HG03280 (cell line): Measurements from ENCODE around the gene BASP1.
A peak's percentile ranks its signal among the peaks of the same experiment; 100 is the strongest.
"Not testable (repeated sequence)": the region's sequence is repeated elsewhere in the genome, so short reads cannot be mapped to it uniquely, and the experiment has no call there.

Experiments
- ATAC-seq: cut with Tn5 transposase; IDR thresholded peaks from one replicate; pipeline ENCODE4 v1.9.1; 2021; ENCODE audit warnings: mild to moderate bottlenecking, moderate library complexity; ENCODE audit not compliant: unreplicated experiment

BASP1 gene

GRCh38 chr5:17190799-17191391 is 26.5 kb upstream of the BASP1 start:
- no peak for ATAC-seq

- ATAC-seq = not testable (repeated sequence)
Observed at GRCh38 chr5:17191574-17191973, 25.9 kb upstream of the BASP1 start.

GRCh38 chr5:17192191-17192590 is 25.2 kb upstream of the BASP1 start:
- no peak for ATAC-seq

DNA sequence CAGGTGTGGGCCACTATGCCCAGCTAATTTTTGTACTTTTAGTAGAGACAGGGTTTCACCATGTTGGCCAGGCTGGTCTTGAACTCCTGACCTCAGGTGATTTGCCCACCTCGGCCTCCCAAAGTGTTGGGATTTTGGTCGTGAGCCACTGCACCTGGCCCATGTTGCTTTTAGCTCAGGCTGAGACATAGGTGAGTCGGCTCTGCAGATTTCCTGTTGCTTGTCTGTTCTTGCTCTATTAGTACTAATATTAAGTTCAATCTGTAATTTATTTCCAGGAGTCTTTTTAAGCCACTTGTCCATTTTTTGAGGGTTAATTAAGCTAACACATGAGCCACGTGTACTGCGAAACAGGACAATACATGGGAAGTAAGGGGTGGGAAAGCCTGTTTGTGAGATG is 21.4 kb upstream of the BASP1 start:
- no peak for ATAC-seq

GRCh38 chr5:17196697-17197096 is 20.7 kb upstream of the BASP1 start:
- no peak for ATAC-seq

DNA sequence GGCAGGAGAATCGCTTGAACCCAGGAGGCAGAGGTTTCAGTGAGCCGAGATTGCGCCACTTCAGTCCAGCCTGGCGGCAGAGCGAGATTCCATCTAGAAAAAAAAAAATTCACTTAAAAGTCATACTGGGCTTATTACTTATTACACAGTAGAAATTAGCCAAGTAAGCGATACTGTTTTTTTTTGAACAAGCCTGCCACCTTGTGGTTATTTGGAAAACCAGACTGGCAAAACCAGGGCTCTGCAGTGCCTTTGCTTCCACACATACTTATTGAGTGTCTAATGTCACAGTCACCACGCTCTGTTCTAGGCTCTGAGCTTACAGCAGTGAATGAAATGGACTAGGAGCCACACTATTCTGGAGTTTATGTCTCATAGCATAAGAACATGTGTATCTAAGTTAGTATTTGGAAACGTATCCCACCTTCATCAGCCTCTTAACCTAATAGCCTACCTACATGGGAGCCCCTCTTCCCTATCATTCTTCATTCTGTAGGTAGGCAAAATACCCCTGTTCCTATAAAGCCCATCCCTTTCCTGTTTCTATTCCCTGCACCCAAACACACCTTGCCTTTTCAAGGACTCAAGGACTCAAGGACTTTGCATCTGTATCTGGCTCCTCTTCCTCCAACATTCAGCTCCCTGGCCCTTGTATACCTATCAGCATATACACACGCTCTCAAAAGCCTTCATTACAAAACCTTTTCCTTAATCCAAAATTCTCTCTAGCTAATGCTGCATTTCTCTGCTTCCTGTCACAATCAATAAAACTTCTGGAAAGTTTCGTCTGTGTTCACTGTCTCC is 13.9 kb upstream of the BASP1 start:
- ATAC-seq = peak; percentile 85

GRCh38 chr5:17204133-17204489 is 13.3 kb upstream of the BASP1 start:
- no peak for ATAC-seq

- ATAC-seq = no peak
Observed at GRCh38 chr5:17206021-17206420, 11.4 kb upstream of the BASP1 start.

- no peak for ATAC-seq
Observed at GRCh38 chr5:17212191-17212590, 5.2 kb upstream of the BASP1 start.

GRCh38 chr5:17212996-17213395 is 4.4 kb upstream of the BASP1 start:
- ATAC-seq = no peak

GRCh38 chr5:17213938-17214337 is 3.5 kb upstream of the BASP1 start:
- no peak for ATAC-seq

GRCh38 chr5:17214893-17215292 is 2.5 kb upstream of the BASP1 start:
- ATAC-seq = no peak

DNA sequence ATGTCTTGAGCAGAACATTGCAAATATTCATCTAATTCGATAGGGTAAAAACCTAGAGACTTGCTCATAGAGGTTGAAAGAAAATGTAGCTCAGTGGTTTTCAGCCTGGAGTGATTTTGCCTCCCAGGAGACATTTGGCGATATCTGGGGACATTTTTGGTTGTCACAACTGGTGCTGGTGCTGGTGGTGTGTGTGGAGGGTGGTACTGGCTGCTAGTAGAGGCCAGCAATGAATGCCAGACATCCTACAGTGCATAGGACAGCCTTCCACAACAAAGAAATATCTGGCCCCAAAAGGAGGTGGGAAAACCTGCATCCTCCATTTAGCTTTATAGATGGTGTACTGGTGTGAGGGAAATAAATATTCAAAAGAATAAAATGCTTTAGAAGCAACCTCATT is 2.1 kb upstream of the BASP1 start:
- no peak for ATAC-seq

DNA sequence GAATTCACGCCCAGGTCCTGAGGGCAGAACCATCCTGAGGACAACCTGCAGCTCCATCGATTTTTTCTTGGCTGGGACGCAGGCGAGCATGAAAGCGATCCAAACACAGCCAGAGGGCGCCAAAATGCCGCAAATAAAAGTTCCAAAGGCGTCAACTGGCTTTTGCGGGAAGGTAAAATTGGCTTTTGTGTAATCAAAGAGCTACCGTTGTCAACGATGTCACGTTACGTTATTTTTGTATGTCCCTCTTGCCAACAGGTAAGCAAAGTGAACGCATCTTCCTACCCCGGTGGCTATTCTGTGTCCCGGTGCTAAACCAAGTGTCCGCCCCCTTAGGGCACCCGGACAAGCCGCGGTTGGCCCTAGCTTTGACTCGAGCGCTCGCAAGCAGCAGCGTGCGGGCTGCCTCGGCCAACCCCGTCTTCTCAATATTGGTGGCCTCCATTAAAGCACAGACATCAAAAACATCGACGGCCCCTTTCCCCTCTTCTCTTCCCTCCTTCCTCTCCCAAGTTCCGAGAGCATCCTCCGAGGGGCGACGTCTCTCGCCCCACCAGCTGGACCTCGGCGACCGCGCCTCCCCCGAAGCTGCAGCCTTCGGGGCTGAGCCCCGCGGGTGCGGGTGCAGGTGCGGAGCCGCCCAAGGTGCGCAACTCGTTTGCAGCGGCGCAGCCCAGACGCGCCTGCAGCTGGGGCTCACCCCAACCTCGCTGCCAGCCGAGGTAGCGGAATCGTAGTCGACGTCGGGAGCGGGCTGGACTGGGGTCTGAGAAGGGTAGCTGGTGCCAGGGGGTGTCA is 1.1 kb upstream of the BASP1 start:
- ATAC-seq = peak; percentile 44

GRCh38 chr5:17216974-17217492 is 398 bp upstream of the BASP1 start:
- ATAC-seq = peak; percentile 4

- ATAC-seq = no peak
Observed at GRCh38 chr5:17218353-17219005, 1.0 kb downstream of the BASP1 start.

DNA sequence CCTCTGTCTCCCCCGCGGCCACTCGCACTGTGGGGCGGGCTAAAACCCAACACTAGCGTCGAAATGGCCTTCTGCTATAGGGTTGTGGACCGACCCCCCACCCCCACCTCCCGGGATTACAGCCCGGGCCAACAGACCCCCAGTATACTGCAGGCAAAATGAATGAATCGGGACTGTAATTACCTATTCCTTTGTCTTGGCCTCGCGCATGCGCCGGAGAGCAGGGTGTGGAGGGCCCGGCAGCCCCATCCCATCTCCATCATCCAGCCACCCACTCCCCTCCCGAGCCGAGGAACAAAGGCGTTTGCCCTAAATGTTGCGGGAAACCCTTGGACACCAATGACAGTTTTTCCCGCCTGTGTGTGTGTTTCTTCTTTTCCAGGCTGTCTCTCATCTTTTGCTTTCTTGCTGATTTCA is 1.6 kb downstream of the BASP1 start:
- no peak for ATAC-seq

- ATAC-seq = no peak
Observed at GRCh38 chr5:17219469-17219868, 2.0 kb downstream of the BASP1 start.

- ATAC-seq = no peak
Observed at GRCh38 chr5:17219992-17220391, 2.6 kb downstream of the BASP1 start.

DNA sequence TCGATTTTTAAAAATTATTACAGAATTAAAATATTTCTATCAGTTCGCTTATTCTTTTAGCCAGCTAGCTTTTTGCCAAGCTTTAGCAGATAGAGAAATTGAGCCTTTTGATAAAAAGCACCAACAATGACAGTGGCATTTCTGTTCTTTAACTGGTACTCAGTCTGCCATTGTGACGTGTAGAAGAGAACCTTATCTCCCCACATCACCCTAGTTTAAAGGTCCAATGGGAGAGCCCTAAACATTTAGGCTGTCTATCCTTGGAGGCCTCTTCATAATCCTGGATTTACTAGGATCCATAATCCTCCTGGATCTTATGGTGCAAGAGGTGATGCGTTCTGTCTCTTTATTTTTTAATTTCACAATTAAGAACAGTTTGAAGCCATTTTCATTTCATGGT is 3.0 kb downstream of the BASP1 start:
- ATAC-seq = no peak
